Measurements from ENCODE around the gene KCNA3.
"Not testable (repeated sequence)": the region's sequence is repeated elsewhere in the genome, so short reads cannot be mapped to it uniquely, and the experiment has no call there.

The KCNA3 gene

DNA sequence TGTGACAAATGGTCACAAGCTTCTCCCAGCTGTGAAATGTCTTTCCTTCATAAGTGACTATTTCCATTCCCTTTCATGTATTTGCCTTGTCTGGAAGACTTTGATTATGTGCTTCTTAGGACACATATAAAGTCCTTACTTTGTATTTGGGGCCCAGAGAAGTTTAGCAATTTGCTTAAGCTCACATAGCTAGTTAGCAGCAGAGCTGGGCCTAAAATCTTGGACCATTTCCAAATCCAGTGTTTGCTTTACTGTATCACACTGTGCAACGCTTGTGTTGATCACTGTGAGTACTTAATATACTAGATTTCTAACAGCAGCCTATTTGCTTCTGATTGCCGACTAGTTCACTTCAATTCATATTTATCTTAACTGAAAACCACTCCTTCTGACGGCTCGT lies 2.2 kb upstream of the KCNA3 start:
- peak; percentile 89 for DNase-seq

DNA sequence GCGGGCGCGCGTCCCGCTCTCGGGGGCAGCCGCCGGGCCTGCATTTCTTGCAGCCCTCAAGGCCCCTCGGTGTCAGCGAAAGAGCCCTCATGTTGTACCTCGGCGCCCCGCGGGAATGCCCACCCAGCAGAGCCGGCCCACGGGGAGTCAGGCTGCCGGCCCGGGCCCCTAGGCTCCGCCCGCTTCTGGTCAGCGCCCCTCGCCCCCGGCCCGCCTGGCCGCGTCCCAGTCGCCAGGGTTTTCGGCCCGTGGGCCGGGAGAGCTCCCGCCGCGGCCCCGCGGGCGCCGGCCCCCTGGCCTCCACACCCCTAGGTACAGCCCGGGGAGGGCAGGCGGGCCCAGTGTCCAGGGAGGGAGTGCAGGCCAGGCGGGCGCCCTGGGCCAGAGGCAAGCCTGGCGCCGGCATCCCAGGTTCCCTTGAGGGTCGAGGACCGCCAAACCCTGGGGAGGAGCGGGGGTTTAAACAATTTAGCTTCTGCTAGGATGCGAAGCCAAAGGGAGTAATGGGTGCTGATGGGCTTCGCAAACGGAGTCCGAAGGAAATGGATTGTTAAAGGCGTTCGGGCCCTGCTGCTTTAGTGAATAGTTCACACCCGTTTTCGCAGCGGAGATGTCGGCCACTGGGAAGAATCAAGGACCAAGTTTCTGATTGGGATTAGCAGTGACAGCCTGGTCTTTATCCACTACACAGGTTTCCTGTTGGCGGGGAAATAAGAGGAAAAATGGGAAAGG lies 486 bp upstream of the KCNA3 start:
- no peak for DNase-seq

DNA sequence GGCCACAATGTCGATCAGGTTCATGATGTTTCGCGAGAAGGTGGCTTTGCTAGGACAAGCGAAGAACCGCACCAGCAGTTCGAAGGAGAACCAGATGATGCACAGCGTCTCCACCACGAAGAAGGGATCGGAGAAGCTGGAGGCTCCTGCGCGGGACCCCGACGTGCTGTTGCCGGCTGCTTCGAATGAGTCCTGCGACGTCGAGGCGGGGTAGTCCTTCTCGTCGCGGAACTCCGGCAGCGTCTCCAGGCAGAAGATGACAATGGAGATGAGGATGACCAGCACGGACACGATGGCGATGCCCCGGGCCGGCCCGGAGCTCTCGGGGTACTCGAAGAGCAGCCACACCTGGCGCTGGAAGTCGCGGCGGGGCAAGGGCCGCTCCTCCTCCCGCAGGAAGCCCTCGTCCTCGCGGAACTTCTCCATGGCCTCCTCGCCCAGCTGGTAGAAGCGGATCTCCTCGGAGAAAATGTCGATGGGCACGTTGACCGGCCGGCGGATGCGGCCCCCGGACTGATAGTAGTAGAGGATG lies 869 bp downstream of the KCNA3 start:
- no peak for DNase-seq

DNA sequence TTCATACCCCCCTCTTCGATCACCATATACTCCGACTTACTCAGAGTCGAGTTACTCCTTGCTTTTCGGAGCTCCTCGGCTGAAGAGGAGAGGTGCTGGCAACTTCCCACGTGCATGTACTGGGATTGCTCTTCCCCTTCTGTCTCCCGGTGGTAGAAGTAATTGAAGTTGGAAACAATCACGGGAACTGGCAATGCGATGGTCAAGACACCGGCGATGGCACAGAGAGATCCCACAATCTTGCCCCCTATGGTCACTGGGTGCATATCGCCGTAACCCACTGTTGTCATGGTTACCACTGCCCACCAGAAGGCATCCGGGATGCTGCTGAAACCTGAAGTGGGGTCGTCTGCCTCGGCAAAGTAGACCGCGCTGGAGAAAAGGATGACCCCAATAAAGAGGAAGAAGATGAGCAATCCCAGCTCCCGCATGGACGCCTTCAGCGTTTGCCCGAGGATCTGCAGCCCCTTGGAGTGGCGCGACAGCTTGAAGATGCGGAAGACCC lies 1.5 kb downstream of the KCNA3 start:
- DNase-seq, result no peak

DNA sequence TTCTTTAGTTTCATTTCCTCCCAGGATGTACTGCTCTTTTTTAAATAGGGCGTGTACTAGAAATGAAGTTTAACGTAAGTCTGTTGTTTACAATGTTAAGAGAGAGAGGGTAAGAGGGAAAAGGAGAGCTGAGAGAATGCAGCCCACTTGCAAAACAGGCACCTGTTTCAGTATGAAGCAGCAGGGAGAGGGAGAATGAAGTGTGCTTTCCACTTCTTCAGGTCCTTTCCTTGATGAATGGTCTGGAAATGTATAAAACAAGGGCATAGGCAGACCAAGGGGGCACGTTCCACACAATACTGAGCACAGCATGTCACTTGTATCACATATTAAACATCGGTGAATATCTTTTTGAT lies 2.0 kb downstream of the KCNA3 start:
- DNase-seq, result no peak

DNA sequence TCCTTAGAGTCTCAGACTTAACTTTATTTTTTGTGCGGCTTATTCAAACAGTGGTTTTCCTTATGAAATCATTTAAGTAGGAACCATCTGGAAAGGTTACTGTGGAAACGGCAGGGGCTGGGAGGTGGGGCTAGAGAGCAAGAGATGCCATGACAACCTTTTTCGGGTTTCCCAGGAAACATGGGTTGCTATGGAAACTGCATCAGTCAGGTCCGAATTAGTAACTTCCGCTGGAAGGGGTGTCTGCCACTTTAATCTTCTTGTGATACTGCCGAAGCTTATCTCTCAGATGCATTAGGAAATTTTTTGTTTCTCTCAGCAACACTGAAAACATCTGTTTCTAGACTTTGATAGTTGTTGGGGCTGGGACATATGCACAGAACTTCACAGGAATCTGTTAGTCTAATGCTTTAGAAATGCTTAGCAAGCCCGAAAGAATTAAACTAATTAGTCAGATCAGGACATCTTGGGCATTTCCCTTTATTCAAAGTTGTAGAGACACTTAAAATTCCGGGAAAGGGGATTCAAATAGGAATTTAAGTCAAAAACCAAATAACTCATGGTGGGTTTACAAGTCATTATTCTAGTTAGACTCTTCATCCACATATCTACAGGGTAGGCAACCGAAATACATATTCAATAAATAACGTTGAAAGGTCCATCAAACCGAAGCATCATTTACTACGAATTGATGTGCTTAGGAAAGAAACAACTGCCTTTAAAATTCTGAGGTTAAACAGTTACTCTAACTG lies 2.6 kb downstream of the KCNA3 start:
- peak; percentile 74 for DNase-seq

DNA sequence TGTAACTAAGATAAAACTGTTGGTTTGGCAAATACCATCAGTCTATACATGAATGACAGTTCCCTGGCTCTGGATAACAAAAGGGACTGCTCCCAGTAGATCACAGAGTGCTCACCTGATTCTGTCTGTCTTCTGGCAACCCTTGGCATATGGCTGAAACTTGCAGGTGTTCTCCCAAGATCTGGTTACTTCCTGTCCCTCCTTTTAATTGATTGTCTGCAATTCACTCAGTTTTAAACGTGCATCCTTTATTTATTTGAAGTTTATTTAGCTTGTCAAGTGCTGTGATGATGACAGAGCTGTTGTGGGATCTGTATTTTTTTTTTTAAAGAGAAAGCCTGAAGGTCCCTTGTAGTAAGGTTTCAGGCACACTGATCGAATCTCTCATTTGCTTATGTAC lies 3.4 kb downstream of the KCNA3 start:
- peak; percentile 33 for DNase-seq

DNA sequence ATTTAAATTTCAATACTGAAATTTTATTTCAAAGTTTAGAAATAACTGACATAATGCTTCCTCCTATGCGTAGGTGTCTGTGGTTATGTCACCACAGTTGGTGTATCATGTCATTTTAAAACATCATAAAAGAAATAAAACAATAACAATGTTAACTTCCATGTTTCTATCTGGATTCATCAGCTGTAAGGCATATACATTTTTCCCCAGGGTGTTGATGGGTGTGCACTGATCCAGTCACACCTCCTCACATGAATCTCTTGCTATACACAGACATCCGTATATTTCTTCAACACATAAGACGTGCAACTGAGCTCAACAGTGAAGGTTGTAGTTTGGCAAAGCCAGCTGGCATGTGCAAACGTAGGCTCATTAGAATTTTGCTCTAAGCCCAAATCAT lies 6.2 kb downstream of the KCNA3 start:
- no peak for DNase-seq

DNA sequence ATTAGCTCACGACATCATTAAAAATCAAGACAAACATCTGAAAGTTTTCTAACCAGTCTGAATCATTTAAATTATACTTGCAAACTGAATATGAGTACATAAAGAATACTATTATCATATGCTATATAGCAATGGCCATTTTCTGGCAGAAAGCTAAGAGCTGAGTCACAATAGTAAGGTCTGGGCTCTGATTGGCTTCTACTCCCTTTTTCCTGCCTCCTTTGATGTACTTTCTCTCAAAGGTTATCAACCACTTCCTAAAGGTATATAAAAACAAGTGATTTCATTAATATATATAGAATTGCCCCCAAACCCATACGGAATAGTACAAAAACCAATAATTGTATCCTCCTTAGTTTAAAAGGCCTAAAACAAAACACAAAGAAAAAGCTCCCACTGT lies 7.0 kb downstream of the KCNA3 start:
- DNase-seq, result no peak

DNA sequence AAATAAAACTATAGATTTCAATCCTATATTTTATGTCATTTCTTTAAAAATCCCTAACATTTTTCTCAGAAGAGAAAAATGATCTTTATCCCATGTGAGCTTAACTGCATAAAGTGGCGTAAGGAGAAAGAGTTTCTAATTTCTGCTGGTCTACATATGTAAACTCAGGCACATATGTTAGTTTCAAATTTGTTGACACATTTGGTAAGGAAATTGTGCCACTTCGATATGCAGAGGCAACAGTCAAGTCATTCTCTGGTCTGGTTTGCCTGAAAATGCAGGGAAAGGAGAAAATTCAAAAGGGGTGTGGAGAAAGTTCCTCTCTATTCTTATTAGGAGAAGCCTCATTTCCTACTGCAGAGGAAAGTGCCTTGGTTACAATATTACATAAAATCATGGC lies 11.5 kb downstream of the KCNA3 start:
- DNase-seq, result no peak

DNA sequence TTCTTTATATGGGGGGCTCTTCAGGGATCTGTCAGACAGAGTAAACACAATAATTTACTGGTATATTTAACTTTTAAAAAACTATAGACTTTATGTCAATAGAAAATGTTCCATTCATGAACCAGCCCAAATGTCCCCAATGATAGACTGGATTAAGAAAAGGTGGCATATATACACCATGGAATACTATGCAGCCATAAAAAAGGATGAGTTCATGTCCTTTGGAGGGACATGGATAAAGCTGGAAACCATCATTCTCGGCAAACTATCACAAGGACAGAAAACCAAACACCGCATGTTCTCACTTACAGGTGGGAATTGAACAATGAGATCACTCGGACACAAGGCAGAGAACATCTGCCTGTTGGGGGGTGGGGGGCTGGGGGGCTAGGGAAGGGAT lies 15.2 kb downstream of the KCNA3 start:
- not testable (repeated sequence) for DNase-seq

DNA sequence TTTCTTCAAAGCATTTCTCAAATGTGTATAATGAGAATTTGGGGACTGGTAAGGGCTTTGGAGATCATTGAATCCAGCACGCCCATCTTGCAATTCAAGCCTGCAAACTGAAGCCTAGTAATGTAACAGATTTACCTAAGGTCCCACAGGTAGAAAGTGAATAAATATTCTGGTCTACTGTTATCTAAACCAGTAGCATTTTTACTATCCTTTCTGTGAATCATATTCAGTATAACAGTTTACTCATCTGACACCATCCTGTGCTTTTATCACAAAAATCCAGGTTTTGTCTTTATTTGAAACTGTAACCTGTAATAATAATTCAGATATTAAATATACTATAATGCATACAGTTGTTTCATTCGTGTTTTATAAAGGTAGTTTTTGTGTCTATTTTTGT lies 17.4 kb downstream of the KCNA3 start:
- no peak for DNase-seq

DNA sequence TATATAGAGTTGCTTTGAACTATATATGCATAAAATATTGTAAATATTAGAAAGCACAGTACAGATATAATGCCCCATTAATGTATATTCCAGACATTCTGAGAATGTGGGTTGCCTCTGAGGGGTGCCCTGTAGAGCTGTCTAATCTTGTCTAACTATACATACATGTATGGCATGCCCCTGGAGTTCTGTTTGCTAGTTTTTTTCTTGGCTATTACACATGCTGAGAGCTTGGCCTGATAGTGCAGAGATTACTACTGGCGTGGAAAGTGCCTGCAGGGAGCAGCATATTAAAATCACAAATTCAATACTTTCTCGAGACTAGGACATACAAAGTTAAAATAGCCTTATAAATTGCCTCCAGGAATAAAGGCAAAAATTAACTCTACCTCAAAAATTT lies 24.1 kb downstream of the KCNA3 start:
- DNase-seq, result no peak

DNA sequence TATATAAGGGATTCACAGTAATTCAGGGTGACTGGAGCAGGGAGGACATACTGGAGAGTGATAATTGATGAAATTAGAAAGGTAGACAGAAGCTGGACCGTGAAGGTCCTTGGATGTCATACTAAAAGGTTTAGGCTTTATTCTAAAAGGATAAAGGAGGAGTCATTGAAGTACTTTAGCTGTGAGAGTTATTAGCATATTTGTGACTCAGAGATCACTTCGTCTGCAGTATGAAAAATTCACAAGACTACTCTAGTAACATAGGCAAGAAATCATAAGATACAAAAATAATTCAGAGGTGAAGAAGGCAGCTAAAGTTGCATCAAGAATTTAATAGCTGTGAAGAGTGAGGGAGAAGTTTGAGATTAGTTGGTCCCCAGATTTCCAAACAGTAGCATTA lies 26.3 kb downstream of the KCNA3 start:
- DNase-seq, result no peak

DNA sequence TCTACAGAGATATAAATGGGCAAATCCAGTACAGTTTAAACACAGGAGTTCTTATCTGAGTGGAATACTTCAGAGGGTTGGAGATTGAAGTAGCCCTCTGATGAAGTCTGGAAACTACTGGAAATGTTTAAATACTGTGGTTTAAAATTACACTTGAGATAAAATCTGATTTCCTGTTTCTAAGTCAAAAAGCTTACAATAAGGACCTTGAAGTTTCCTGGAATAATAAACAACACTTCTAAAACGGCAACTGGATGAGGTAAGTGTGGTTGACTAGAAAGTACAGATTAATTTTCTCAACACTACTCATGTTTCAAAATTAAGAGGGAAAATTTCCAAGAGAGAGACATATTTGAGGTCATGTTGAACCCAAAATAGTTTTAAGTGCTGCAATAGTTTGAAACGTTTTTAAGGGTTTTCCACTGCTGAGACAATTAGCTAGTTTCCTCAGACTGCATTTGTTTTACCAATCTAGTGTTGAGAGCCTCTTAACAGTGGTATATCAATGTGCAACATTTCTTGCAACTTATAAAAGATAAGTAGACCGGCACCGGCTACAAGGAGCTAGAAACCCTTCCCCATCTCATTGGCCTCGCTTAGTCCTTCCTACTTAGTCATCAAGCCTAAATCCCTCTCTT lies 27.4 kb downstream of the KCNA3 start:
- no peak for DNase-seq

DNA sequence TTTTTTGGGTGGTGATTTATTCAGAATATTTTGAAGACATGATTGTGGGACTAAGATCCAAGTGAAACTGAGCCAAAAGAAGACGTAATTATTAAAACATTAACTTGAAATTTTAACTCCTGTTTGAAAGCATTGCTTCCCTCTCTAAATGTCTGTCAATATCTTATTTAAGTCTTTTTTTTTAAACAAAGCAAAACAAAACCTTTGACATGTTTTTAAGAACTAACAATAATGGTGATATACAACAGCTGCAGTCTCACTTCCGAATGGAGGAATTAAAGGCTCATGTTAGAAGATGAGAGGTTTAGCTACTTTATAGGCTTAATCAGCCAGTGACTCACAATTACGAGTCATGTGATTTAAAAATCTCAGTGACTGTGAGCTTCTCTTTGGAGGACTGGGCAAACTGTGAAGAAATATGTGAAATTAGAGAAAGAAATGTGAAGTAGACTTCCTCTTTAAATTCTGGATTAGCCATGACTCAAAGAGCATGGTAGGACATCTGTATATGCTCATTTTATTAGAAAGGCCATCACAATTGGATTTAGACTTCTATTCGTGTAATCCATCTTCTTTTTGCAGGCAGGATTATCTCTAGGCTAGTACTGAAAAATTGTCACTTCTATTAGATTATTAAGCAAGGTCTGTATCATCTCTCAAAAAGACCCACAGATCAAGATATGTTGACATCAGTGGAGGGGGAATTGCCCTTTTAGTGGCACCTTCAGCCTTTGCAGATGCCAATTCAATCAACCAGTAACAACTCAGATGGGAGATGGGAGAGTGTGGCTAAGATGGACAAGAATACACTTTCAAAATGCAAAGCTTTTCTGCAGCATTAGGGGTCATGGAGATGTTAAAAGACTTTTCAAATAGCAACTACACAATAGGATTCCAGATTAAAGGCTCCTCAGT lies 28.7 kb downstream of the KCNA3 start:
- no peak for DNase-seq

DNA sequence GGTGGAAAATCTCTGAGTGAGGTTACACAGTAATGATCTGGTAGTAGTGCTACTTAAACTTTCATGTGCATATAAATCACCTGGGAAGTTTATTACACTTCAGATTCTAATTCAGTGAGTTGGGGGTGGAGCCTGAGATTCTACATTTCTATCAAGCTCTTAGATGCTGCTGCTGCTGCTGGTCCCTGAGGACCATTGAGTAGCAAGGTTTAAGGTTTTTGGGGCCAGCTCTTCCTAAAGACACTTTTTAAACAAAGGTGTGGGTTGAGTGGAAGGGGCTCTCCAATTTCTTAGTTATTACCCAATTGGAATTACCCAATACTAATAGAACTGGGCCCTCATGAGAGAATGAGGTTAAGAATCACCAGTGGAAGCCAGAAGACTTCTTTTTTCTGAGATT lies 29.5 kb downstream of the KCNA3 start:
- DNase-seq, result no peak

DNA sequence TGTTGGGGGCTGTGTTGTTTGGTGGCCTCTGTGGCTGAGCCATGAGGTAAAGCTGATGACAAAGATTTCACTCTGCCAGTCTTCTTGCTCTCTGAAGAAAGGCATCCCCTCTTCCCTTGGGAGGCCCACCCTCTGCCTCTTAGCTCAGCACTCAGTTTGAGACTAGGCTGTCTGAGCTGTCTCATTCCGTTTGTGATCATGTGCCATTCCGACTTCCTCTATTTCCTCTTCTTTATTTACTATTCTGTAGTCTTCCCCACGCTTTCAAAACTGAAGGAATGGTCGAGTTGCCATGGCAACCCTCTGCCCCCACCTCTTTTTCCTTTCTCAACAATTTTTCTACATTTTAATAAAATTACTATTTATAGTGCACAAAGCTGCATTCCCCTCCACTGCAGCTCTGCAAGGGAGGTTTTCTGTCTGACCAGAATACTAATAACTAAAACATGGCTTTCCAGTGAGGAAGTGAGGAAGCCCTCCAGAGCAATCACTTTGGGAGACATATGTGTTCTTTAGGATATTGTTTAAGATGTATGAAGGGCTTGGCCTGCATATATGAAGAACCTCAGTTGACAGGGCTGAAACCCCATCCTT lies 30.8 kb downstream of the KCNA3 start:
- no peak for DNase-seq

DNA sequence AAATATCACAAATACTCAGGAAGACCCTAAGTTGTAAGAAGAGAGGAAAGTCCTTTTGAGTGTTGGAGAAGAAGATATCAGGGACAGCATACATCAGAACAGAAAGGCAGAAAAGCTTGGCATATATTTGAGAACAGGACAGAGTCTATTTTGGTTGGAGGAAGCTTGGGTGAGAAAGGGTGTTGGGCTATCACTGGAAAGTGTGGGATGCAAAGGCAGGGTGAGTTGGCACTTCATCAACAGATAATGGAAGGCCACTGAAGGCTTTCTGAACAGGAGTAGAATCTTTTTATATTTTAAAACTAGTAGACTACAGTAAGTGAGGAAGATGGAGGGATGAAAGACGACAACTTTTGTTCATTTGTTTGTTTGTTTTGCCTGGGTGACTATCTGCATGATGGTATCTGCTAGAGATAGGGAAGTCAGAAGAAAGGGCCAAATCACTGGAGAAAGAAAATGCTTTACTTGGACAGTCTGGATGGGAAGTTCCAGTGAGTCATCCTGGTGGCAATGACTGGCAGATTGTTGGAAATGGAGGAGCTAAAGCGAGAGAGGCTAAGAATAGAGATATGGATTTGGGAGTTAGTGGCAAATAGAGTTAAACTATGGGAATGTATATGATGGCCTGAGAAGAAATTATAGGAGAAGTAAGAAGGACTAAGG lies 34.9 kb downstream of the KCNA3 start:
- DNase-seq, result no peak

DNA sequence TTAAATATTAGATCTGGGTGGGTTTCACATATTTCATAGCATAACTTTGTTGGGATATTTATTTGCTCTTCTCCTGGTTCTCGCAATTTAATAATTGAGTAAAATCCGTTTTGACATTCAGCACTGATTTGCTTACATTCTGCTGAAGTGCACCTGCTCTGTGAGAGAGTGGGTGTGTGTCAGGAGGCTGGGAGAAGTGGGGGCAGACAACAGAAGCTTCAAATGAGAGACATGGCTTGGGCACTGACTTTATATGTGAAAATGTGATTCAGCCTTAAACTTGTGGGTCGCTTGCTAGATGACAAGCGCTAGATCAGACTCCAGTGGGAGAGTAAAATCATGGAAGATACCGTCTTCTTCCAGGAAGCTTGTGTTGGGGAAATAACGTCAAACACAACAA lies 36.2 kb downstream of the KCNA3 start:
- no peak for DNase-seq

DNA sequence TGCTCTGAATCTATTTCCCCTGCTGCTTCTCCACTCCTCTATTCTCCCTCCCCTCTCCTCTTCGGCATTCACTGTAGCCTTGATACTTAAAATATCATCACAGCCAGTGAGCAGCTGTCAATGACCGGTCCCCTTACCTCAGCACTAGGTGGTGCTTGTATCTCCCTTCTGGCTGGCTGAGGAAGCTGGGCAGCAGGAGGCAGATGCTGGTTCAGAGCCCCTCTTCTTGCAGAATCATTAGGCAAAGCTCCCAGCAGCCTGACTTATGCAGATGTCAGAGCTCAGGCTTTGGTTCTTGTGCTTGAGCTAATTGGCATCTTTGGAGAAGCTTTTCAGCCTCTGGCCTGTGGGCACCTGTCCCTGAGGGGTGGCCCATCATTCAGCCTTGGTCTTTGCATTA lies 36.7 kb downstream of the KCNA3 start:
- no peak for DNase-seq

DNA sequence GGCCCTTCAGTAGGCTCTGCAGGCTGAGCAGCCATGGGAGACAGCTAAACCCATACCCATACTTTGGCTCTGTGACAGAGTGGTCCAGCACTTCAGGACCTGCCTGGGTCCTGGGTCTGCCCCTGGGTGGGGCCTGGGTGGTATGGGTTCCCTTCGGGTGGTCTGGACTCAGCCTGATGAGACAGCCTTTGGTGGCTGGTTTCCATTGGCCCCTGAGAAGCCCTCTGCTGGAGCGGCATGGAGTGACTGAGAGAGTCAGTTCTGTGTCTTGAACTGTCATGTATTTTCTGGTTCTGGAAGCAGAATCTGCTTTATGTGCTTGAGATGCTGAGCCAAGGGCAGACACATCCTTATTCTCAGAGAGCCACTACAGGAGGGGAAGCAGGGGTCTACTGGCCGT lies 37.3 kb downstream of the KCNA3 start:
- no peak for DNase-seq

All from NCI-H1105 treated with DMSO at 0.1 percent for 48 hours (cell line).